Measurements from ENCODE around the gene MELK.

The MELK gene

GRCh38 chr9:36584620-36585460 lies 12.1 kb downstream of the MELK start:
- DNase-seq (ENCODE audit: low read depth), result no peak
- no peak overlapping the region for H3K4me3 ChIP-seq (ENCODE audit: low read length)
- no peak for TF ChIP-seq CTCF (conservative IDR thresholded peaks at IDR 0.05; ENCODE audit: low read depth, low read length)

GRCh38 chr9:36590231-36590630 lies 17.5 kb downstream of the MELK start:
- no peak for TF ChIP-seq CTCF (conservative IDR thresholded peaks at IDR 0.05; ENCODE audit: low read depth, low read length)
- DNase-seq (ENCODE audit: low read depth), result no peak
- no peak overlapping the region for H3K4me3 ChIP-seq (ENCODE audit: low read length)

GRCh38 chr9:36592801-36593583 lies 20.3 kb downstream of the MELK start:
- TF ChIP-seq CTCF (conservative IDR thresholded peaks at IDR 0.05; ENCODE audit: low read depth, low read length), result no peak

GRCh38 chr9:36594213-36594612 lies 21.5 kb downstream of the MELK start:
- TF ChIP-seq CTCF (conservative IDR thresholded peaks at IDR 0.05; ENCODE audit: low read depth, low read length), result no peak
- no peak for DNase-seq (ENCODE audit: low read depth)
- no peak overlapping the region for H3K4me3 ChIP-seq (ENCODE audit: low read length)

More at GRCh38 chr9:36592801-36593583, 20.3 kb downstream of the MELK start:
- DNase-seq (ENCODE audit: low read depth), result no peak
- H3K4me3 ChIP-seq (ENCODE audit: low read length), result no peak overlapping the region

- no peak overlapping the region for H3K4me3 ChIP-seq (ENCODE audit: low read length)
- peak; percentile 76 for TF ChIP-seq CTCF (conservative IDR thresholded peaks at IDR 0.05; ENCODE audit: low read depth, low read length)
- DNase-seq (ENCODE audit: low read depth), result no peak
These were observed 24.9 kb downstream of the MELK start for GRCh38 chr9:36597412-36598178.

- TF ChIP-seq CTCF (conservative IDR thresholded peaks at IDR 0.05; ENCODE audit: low read depth, low read length), result no peak
- no peak overlapping the region for H3K4me3 ChIP-seq (ENCODE audit: low read length)
- DNase-seq (ENCODE audit: low read depth), result no peak
These were observed 25.6 kb downstream of the MELK start for GRCh38 chr9:36598273-36598672.
